Stimulated activated CD8-positive, alpha-beta memory T cell treated with anti-CD3 and anti-CD28 coated beads, Interleukin-12 subunit alpha, Interleukin-12 subunit beta, amount 100 ng/mL, for 4 hours (primary cell): Measurements from ENCODE around the gene NBAS.

ENCODE experiments used
- DNase-seq: peaks from one replicate; pipeline ENCODE4 v3.0.0-alpha.2; 2020; ENCODE audit warnings: low read depth

NBAS gene

DNA sequence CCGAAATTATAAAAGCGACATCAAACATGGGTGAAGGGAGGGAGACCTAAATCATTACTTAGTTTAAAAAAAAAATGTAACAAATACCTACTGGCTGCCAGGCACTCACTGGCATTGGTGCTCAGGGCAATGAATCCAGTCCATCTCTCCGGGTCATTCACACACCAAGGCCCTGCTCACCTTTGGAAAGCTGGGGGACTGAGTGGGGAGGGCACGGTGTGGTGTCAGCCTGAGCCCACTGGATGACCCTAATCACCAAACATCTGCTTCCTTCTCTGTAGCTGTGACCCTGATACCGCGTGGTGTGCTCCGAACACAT lies 30.2 kb upstream of the NBAS start:
- DNase-seq: no peak

GRCh38 chr2:15588329-15588919 lies 27.3 kb upstream of the NBAS start:
- DNase-seq: no peak

DNA sequence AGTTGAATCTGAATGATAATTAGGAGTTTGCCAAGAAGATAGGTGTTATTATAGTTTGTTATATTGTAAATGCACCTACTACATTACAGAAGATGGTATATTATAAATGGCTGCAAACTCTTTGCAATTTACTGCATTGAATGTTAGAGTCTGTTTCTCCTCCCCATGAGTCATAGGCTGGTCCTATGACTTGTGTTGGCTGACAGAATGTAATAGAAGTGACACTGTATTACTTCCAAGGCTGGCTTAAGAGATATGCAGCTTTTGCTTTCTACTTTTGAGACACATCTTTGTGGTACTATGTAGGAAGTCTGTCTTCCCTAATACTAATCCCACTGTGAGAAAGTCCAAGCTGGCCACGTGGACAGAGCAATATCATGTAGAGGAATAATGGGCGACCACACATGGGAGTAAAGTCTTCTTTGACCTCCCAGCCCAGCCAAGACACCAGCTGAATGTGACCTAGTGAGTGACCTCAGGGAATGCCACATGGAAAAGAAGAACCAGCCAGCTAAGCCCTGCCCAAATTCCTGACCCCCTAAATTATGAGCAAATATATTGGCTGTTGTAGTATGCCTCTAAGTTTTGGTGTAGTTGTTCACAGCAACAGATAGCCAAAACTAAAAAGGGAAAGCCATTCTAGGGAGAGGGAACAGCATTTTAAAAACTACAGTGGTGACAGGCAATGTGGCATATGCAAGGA lies 23.8 kb upstream of the NBAS start:
- DNase-seq: no peak

- no peak for DNase-seq
Measured at GRCh38 chr2:15584316-15584715, 23.2 kb upstream of the NBAS start.

- no peak for DNase-seq
Measured at GRCh38 chr2:15583826-15584225, 22.7 kb upstream of the NBAS start.

DNA sequence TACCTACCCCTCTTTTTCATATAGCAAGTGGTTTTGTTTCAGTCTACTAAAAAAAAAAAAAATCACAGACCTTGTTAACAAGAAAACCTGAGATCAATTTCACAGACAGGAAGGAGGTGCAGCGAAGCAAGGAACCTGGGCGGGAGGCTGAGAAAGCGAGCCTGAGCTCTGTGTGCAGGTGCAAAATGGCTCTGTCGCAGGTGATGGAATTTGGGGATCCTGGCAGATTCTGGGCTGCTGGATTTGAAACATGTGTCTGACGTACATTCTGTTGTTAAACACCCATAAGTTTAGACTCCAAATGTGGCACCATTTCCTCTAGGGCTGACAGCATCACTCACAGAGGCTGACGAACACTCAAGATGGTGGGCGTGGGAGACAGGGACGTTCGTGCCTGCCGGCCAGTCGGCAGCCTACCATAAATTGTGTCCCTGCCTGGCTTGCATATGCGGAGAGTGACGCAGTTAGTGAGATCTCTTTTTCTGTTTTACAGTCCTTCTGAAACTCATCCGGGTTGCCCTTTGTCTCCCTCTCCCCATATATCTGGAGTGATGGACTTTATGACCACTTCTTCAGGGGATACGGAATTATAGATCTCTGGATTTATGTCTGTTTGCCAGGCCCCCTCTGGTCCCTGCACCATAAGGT lies 21.7 kb upstream of the NBAS start:
- no peak for DNase-seq

DNA sequence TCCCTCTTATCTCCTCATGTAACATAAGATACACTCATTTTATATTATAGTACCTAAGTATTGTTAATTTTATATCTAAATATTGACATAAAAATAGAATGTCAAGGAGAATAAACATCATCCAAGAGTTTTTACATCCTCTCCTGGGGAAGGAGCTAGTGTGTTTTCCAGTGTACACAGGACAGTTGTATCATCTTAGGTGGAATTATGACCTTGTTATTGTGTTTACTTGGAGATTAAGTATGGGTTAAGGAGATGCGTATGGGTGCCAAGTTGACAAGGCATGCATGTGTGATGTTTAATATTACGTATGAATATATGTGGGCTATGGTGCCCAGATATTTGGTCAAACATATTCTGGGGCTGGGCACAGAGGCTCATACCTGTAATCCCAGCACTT lies 19.3 kb upstream of the NBAS start:
- DNase-seq: no peak

- no peak for DNase-seq
Measured at GRCh38 chr2:15579641-15580040, 18.5 kb upstream of the NBAS start.

DNA sequence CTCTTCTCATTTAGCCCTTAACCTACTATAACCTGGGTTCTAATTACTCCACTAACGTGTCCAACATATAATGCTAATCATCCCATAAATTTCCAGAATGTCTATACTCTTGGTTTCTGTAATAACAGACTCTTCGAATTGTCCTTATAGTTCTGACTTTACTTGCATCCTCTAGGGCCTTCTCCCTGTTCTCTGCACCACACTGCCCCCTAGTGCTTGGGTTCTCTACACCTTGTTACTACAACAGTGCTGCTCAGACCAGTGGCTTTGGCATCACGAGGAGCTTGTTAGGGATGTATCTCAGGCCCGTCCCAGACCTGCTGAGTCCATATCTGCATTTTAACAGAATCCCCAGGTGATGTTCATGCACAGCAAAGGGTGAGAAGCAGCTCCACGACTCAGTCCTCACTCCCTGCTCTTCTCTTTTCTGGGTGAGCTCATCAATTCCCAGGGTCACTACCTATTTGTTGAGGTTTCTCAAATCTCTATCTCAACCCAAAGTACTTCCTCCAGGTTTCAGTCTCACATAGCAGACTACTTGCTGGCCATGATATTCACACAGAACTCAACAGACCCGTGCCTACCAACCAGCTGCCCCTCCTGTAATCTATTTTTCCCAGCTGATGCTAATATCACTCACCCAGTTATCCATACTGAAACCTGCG lies 16.1 kb upstream of the NBAS start:
- DNase-seq: peak; percentile 62

- DNase-seq: no peak
Measured at GRCh38 chr2:15571729-15572128, 10.6 kb upstream of the NBAS start.

- no peak for DNase-seq
Measured at GRCh38 chr2:15570104-15570503, 9.0 kb upstream of the NBAS start.

GRCh38 chr2:15568874-15569273 lies 7.7 kb upstream of the NBAS start:
- DNase-seq: no peak

GRCh38 chr2:15566912-15567311 lies 5.8 kb upstream of the NBAS start:
- DNase-seq: no peak

GRCh38 chr2:15565994-15566671 lies 5.0 kb upstream of the NBAS start:
- DNase-seq: no peak

DNA sequence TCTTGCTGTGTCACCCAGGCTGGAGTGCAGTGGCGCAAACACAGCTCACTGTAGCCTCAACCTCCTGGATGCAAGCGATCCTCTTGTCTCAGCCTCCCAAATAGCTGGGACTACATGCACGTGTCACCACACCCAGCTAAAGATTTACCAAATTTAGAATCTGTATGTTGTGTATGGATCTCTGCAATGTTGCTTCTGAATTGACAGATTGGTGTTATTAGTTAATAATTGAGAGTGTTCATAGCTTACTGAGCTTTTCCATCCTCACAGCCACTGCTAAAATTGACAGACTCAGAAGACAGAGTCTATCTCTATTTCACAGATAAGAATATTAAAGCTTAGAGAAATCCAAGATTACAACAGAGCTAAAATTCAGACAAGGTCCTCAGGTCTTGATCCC lies 4.3 kb upstream of the NBAS start:
- DNase-seq: no peak

DNA sequence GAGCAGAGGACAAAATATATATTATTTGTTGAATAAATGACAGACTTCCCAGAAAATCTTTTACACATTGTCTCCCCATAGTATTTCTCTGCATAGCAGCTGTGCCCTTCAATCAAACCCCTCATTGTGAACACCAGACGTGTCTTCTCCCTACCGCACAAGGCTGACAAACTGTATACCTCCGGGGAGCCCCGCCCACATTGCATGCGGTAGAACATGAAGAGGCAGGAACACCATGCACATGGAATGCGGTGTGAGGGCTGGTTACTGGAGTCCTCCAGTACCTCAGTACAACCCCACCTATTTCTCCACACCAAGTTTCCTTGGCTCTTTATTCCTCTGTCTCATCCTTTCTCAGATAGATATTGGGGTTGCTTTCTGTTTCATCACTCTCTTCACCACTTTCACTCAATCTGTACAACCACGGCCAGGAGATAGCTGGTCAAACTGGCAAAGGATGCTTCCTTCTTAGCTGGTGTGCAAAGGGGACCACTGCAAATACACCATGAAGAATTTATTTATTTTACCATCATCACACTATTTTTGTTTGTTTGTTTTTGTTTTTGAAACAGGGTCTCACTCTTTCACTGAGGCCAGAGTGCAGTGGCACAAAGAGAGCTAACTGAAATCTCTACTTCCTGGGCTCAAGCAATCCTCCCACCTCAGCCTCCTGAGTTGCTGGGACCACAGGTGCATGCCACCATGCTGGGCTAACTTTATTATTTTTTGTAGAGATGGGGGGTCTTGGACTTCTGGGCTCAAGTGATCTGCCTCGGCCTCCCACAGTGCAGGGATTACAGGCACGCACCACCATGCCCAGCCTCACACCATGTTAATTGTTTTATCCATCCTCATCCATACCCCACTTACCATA lies 2.3 kb upstream of the NBAS start:
- no peak for DNase-seq

DNA sequence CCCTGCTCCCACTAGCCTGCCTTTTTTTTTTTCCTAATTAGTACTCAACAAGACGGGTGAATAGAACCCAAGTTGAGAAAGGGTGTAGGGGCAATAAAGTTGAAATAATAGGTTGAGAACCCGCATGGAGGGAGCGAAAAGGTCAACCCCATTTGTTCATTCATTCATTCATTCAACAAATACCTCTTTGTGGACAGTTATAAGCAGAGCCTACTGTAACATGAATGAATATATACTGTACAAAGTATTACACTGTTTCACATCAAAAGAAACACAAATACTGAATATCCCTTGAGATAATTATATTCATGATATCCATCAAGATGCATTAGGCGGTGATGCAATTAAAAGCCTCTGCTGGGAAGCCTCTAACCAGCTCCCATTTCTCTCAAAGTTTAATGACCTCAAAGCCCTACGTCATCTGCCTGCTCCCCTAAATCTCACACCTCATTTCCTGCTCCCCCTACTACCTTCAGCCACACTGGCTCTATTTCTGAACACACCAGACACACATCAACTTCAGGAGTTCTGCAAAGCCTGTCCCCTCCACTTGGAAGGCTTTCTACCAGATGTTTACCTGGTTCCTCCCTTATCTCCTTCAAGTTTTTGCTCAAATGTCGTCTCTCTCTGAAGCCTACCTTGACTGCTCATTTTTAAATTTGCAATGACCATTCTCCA lies 1.4 kb upstream of the NBAS start:
- no peak for DNase-seq

DNA sequence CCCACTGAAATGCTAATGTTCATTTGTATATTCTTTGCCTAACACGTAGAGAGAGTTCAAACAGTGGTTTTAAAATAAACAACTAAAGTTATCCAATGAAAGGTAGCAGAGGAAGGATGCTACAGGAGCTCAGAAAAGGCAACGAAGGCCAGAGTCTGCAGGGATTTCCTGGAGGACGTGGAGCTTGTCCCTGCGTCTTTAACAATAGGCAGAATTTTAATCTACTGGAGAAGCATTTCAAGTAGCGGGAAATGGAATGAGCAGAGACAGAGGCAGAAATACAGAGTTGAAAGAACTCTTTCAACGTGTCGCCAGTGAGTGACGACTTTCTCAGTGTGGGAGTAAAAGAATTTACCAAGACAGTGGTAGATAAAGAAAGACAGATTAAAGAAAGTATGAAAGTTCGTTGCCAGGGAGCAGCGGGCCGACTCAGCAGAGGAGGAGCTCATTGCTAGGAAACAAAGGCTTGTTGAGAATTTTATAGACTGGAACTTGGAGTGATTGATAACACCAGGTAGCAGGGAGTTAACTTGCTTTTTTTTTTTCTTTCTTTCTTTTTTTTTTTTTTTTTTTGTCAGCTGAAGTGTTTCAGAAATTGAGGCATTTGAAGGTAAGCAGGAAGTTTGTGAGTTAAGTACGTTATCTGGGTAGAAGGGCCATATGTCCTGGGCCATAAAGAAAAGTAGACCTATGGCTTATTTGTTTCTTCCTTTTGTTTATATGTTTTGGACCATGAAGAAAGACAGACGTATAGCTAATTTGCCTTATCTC lies 625 bp upstream of the NBAS start:
- DNase-seq: no peak

DNA sequence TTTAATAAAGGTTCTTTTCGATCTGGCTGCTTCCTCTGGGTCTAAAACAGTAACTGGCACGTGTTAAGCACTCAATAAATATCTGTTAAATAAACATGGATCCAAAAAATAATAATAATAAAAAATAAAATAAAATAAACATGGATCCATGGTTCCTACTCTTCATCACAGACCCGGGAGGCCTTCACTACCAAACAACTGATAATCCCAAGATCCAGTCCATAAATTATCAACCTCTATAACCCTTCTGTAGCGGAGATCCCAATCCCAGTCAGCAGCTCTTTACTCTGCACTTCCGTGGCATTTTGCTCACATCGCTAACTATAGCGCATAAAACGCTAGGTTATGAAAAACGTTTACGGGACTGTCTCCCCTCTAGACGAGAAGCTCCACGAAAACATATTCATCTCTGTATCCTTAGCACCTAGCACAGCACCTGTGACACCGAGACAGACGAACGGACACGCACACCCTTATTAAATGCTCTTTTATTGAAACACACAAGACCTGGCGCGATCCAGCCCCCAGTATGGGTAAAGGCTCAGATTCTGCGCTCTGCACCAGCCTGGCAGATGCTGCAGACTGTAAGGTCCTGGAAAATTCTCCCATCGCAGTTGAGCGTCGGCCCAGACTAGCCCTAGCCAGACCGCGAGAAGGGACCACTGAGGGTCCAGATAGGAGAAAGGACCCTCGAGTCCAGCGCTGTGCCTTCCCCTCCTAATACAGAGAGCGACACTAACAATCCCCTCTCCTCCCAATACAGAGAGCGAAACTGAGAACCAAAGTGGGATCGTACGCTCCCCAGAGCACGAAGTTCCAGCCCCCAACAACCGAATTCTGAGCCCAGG lies 770 bp downstream of the NBAS start:
- no peak for DNase-seq
